SK-N-SH treated with all-trans-retinoic acid at 6 μM for 48 hours (cell line): ENCODE measurements around the gene DOCK9.

Experiments used
- ATAC-seq: fragments of 200-7000 bp; cut with Tn5 transposase; 3 replicates; pipeline ENCODE4 v1.9.1; 2020; ENCODE audit warnings: mild to moderate bottlenecking, moderate library complexity
- ARNTL ChIP-seq: fragments of 450-650 bp; formaldehyde crosslinking; IDR thresholded peaks from 2 replicates; pipeline ENCODE4 v1.5.0; 2020; ENCODE audit warnings: low read depth, mild to moderate bottlenecking, moderate library complexity, borderline replicate concordance
- BACH2 ChIP-seq: fragments of 250-450 bp; sonication (Bioruptor Pico); IDR thresholded peaks from 2 replicates; pipeline ENCODE4 v1.9.0; 2021; ENCODE audit warnings: mild to moderate bottlenecking, borderline replicate concordance
- CREB5 ChIP-seq: fragments of 250-450 bp; sonication (Bioruptor Pico); IDR thresholded peaks from 2 replicates; pipeline ENCODE4 v1.5.1; 2020; ENCODE audit warnings: low read depth, mild to moderate bottlenecking, moderate library complexity
- CSDC2 ChIP-seq: fragments of 250-450 bp; sonication (Bioruptor Pico); IDR thresholded peaks from 2 replicates; pipeline ENCODE4 v1.5.0; 2020; ENCODE audit warnings: mild to moderate bottlenecking, moderate library complexity
- CSRNP3 ChIP-seq: fragments of 250-450 bp; sonication (Bioruptor Pico); IDR thresholded peaks from 2 replicates; pipeline ENCODE4 v1.5.1; 2021; ENCODE audit warnings: mild to moderate bottlenecking, moderate library complexity
- ESRRG ChIP-seq: fragments of 250-450 bp; sonication (Bioruptor Pico); IDR thresholded peaks from 2 replicates; pipeline ENCODE4 v1.6.1; 2021; ENCODE audit warnings: mild to moderate bottlenecking
- GLIS3 ChIP-seq: fragments of 250-450 bp; sonication (Bioruptor Pico); IDR thresholded peaks from 2 replicates; pipeline ENCODE4 v1.5.0; 2020; ENCODE audit warnings: mild to moderate bottlenecking, moderate library complexity
- ISL1 ChIP-seq: fragments of 250-450 bp; sonication (Bioruptor Pico); IDR thresholded peaks from 2 replicates; pipeline ENCODE4 v2.1.2; 2022; ENCODE audit warnings: mild to moderate bottlenecking, moderate library complexity
- OSR1 ChIP-seq: fragments of 250-450 bp; sonication (Bioruptor Pico); IDR thresholded peaks from 2 replicates; pipeline ENCODE4 v1.8.0; 2022; ENCODE audit warnings: moderate library complexity, mild to moderate bottlenecking, inconsistent platforms
- PATZ1 ChIP-seq: fragments of 250-450 bp; sonication (Bioruptor Pico); IDR thresholded peaks from 2 replicates; pipeline ENCODE4 v1.8.0; 2020; ENCODE audit warnings: mild to moderate bottlenecking, moderate library complexity, borderline replicate concordance
- POU6F1 ChIP-seq: fragments of 250-450 bp; sonication (Bioruptor Pico); IDR thresholded peaks from 2 replicates; pipeline ENCODE4 v1.8.0; 2021; ENCODE audit warnings: low read depth, mild to moderate bottlenecking, moderate library complexity, borderline replicate concordance
- PPARA ChIP-seq: fragments of 250-450 bp; sonication (Bioruptor Pico); IDR thresholded peaks from 2 replicates; pipeline ENCODE4 v1.5.0; 2020; ENCODE audit warnings: mild to moderate bottlenecking, borderline replicate concordance
- SNAI2 ChIP-seq: fragments of 250-450 bp; sonication (Bioruptor Pico); IDR thresholded peaks from 2 replicates; pipeline ENCODE4 v1.5.0; 2020; ENCODE audit warnings: mild to moderate bottlenecking, moderate library complexity
- TCF4 ChIP-seq: fragments of 250-450 bp; sonication (Bioruptor Pico); IDR thresholded peaks from 2 replicates; pipeline ENCODE4 v1.8.0; 2021; ENCODE audit warnings: mild to moderate bottlenecking, moderate library complexity, borderline replicate concordance
- TOX ChIP-seq: fragments of 250-450 bp; sonication (Bioruptor Pico); IDR thresholded peaks from 2 replicates; pipeline ENCODE4 v1.8.0; 2021; ENCODE audit warnings: mild to moderate bottlenecking, moderate library complexity, borderline replicate concordance
- TSHZ2 ChIP-seq: fragments of 250-450 bp; sonication (Bioruptor Pico); IDR thresholded peaks from 2 replicates; pipeline ENCODE4 v1.5.0; 2020; ENCODE audit warnings: mild to moderate bottlenecking, moderate library complexity
- ZC3H10 ChIP-seq: fragments of 250-450 bp; sonication (Bioruptor Pico); IDR thresholded peaks from 2 replicates; pipeline ENCODE4 v1.5.1; 2021; ENCODE audit warnings: mild to moderate bottlenecking, moderate library complexity
- ZFP3 ChIP-seq: fragments of 250-450 bp; sonication (Bioruptor Pico); IDR thresholded peaks from 2 replicates; pipeline ENCODE4 v1.5.0; 2020; ENCODE audit warnings: mild to moderate bottlenecking, moderate library complexity
- ZFP30 ChIP-seq: fragments of 450-650 bp; formaldehyde crosslinking; IDR thresholded peaks from 2 replicates; pipeline ENCODE4 v1.5.0; 2022; ENCODE audit warnings: mild to moderate bottlenecking, moderate library complexity
- ZNF565 ChIP-seq: fragments of 450-650 bp; formaldehyde crosslinking; conservative IDR thresholded peaks from 2 replicates; pipeline ENCODE4 v1.5.0; 2020; ENCODE audit warnings: low read depth, mild to moderate bottlenecking, moderate library complexity
- ZNF70 ChIP-seq: fragments of 450-650 bp; formaldehyde crosslinking; IDR thresholded peaks from 2 replicates; pipeline ENCODE4 v1.5.0; 2020; ENCODE audit warnings: mild to moderate bottlenecking, moderate library complexity

Gene DOCK9

GRCh38 chr13:98798849-98799645 is 178.8 kb downstream of the DOCK9 start:
- TF ChIP-seq PPARA (CRISPR knock-in tag) (no peak), CSRNP3 (CRISPR knock-in tag) (no peak), CSDC2 (CRISPR knock-in tag) (no peak), POU6F1 (CRISPR knock-in tag) (no peak), ZC3H10 (CRISPR knock-in tag) (no peak)

GRCh38 chr13:98797456-98797855 is 180.4 kb downstream of the DOCK9 start:
- TF ChIP-seq ZFP3 (CRISPR knock-in tag) (no peak), ESRRG (CRISPR knock-in tag) (no peak), PATZ1 (CRISPR knock-in tag) (no peak), ISL1 (CRISPR knock-in tag) (no peak), CREB5 (CRISPR knock-in tag) (no peak), ZC3H10 (CRISPR knock-in tag) (no peak), TSHZ2 (CRISPR knock-in tag) (no peak), TOX (CRISPR knock-in tag) (no peak), ZNF565 (CRISPR knock-in tag) (no peak), BACH2 (no peak), ARNTL (CRISPR knock-in tag) (no peak), OSR1 (no peak), GLIS3 (CRISPR knock-in tag) (no peak), ZFP30 (CRISPR knock-in tag) (no peak), ZNF70 (CRISPR knock-in tag) (no peak), TCF4 (CRISPR knock-in tag) (no peak), CSRNP3 (CRISPR knock-in tag) (no peak), CSDC2 (CRISPR knock-in tag) (no peak), SNAI2 (CRISPR knock-in tag) (no peak)
- TF ChIP-seq, all 23 proteins: peak for 0
- no peak for ATAC-seq

More at GRCh38 chr13:98798849-98799645, 178.8 kb downstream of the DOCK9 start:
- peak; percentile 78 for ATAC-seq
